ENCODE measurements around the gene LINC00305.

GRCh38 chr18:64100116-64100922, 48.6 kb downstream of the LINC00305 start:
- TF ChIP-seq RARB (CRISPR knock-in tag; IDR thresholded peaks at IDR 0.05) (no peak), ZC3H10 (CRISPR knock-in tag; IDR thresholded peaks at IDR 0.05) (no peak), TOX (CRISPR knock-in tag; IDR thresholded peaks at IDR 0.05; ENCODE audit: borderline replicate concordance) (no peak), ZFP30 (CRISPR knock-in tag; IDR thresholded peaks at IDR 0.05) (no peak), PPARA (CRISPR knock-in tag; IDR thresholded peaks at IDR 0.05; ENCODE audit: borderline replicate concordance) (no peak), ZNF70 (CRISPR knock-in tag; IDR thresholded peaks at IDR 0.05) (no peak), OSR1 (CRISPR knock-in tag; IDR thresholded peaks at IDR 0.05) (no peak), BACH2 (CRISPR knock-in tag; IDR thresholded peaks at IDR 0.05; ENCODE audit: borderline replicate concordance) (no peak), CREB5 (CRISPR knock-in tag; IDR thresholded peaks at IDR 0.05; ENCODE audit: low read depth) (no peak)
- TF ChIP-seq, protein P1, sequence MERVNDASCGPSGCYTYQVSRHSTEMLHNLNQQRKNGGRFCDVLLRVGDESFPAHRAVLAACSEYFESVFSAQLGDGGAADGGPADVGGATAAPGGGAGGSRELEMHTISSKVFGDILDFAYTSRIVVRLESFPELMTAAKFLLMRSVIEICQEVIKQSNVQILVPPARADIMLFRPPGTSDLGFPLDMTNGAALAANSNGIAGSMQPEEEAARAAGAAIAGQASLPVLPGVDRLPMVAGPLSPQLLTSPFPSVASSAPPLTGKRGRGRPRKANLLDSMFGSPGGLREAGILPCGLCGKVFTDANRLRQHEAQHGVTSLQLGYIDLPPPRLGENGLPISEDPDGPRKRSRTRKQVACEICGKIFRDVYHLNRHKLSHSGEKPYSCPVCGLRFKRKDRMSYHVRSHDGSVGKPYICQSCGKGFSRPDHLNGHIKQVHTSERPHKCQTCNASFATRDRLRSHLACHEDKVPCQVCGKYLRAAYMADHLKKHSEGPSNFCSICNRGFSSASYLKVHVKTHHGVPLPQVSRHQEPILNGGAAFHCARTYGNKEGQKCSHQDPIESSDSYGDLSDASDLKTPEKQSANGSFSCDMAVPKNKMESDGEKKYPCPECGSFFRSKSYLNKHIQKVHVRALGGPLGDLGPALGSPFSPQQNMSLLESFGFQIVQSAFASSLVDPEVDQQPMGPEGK (CRISPR knock-in tag; IDR thresholded peaks at IDR 0.05; ENCODE audit: borderline replicate concordance), result no peak
- TF ChIP-seq, protein P2, sequence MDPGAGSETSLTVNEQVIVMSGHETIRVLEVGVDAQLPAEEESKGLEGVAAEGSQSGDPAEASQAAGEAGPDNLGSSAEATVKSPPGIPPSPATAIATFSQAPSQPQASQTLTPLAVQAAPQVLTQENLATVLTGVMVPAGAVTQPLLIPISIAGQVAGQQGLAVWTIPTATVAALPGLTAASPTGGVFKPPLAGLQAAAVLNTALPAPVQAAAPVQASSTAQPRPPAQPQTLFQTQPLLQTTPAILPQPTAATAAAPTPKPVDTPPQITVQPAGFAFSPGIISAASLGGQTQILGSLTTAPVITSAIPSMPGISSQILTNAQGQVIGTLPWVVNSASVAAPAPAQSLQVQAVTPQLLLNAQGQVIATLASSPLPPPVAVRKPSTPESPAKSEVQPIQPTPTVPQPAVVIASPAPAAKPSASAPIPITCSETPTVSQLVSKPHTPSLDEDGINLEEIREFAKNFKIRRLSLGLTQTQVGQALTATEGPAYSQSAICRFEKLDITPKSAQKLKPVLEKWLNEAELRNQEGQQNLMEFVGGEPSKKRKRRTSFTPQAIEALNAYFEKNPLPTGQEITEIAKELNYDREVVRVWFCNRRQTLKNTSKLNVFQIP (CRISPR knock-in tag; IDR thresholded peaks at IDR 0.05; ENCODE audit: borderline replicate concordance, low read depth), result no peak
